ENCODE results near the gene ZBTB26.

GRCh38 chr9:122922713-122923112, 8.6 kb downstream of the ZBTB26 start:
- TF ChIP-seq CTCF (conservative IDR thresholded peaks at IDR 0.05; ENCODE audit: low read length) (no peak), EZH2phosphoT487 (IDR thresholded peaks at IDR 0.05; ENCODE audit: borderline replicate concordance) (no peak)
